ENCODE measurements around the gene KCNH2.
A peak's percentile ranks its signal among the peaks of the same experiment; 100 is the strongest.
"Not testable (repeated sequence)": the region's sequence is repeated elsewhere in the genome, so short reads cannot be mapped to it uniquely, and the experiment has no call there.

The KCNH2 gene

DNA sequence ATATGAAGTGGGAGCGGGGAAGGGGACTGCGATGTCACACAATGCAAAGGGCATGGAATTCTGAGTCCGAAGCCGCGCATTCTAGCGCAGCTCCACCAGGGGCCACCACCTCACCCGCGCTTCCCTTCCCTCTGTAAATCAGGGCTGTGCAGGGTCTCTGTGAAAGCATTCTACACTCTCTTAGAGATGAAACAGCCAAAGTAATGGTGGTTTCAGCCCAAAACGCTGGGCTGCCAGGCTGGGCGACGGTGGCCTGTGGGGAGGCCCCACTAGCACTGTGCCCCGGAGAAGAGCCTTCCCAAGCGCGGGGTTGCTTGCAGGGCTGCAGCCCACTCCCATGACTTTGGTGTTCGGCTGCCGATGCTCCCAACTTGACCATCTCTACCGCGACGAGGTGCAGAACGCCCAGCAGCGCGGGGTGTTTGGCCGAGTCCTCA lies 34.8 kb upstream of the KCNH2 start:
- no peak for DNase-seq (ENCODE audit: low read depth in 2 of 2)

GRCh38 chr7:151012031-151012692 lies 34.0 kb upstream of the KCNH2 start:
- DNase-seq (ENCODE audit: low read depth in 2 of 2) = no peak

- not testable (repeated sequence) for DNase-seq (ENCODE audit: low read depth in 2 of 2)
These were observed 33.5 kb upstream of the KCNH2 start for GRCh38 chr7:151011616-151012015.

- DNase-seq (ENCODE audit: low read depth in 2 of 2) = no peak
These were observed 32.9 kb upstream of the KCNH2 start for GRCh38 chr7:151011097-151011409.

GRCh38 chr7:151010307-151011096 lies 32.4 kb upstream of the KCNH2 start:
- DNase-seq (ENCODE audit: low read depth in 2 of 2) = no peak

DNA sequence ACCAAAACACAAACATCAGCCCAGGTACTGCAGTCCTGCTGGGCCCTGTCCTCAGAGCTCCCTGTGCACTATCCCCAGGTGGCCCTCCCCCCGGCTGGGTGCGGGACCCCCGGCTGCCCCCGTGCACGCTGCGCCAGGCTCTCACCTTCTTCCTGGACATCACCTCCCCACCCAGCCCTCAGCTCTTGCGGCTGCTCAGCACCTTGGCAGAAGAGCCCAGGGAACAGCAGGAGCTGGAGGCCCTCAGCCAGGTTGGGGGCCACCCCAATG lies 31.9 kb upstream of the KCNH2 start:
- no peak for DNase-seq (ENCODE audit: low read depth in 2 of 2)

DNA sequence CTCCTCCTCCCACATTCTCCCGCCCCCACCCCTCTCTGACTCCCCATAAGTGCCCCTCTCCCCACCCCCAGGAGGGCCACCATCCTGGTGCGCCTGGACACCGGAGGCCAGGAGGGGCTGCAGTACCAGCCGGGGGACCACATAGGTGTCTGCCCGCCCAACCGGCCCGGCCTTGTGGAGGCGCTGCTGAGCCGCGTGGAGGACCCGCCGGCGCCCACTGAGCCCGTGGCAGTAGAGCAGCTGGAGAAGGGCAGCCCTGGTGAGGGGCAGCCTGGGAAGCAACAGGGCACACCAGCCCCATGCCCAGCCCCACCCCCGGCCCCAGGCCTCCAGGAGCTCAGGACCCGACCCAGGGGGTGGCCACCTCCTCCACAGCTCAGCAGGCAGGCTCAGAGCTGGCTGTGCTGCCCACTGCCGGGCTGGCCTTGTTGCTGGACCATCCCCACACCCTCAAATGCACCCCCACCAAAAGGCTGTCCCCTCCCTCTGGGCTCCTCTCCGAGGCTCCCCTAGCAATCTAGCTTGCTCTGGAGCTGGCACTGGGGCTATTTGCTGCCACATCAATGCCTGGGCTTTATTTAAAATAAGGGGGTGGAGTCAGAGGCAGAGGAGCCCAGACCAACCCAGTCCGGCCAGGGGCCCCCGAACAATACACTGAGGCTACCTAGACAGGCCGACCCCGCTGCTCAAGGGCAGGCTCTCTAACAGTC lies 31.4 kb upstream of the KCNH2 start:
- no peak for DNase-seq (ENCODE audit: low read depth in 2 of 2)

GRCh38 chr7:151008511-151009323 lies 30.6 kb upstream of the KCNH2 start:
- DNase-seq (ENCODE audit: low read depth in 2 of 2) = peak; percentile 76 to 79

GRCh38 chr7:151008143-151008510 lies 30.0 kb upstream of the KCNH2 start:
- DNase-seq (ENCODE audit: low read depth in 2 of 2) = no peak

DNA sequence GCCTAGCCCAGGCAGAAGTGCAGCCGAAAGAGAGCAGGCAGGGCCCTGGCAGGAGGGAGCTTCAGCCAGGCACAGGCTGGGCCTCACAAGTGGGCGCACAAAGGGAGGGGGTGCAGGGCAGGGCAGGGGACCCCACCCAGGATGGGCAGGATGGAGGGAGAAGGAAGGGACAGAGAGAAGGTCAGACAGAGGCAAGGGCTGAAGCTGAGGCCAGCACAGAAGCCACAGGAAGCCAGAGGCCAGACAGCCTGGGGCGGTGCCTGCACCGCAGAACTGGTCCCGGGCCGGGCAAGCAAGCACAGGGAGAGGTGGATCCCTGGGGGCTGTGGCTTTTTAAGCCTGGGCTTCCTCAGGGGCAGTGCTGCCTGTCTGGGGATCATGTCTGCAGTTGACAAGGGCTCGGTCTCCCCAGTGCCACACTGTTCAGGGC lies 29.4 kb upstream of the KCNH2 start:
- no peak for DNase-seq (ENCODE audit: low read depth in 2 of 2)

- no peak for DNase-seq (ENCODE audit: low read depth in 2 of 2)
These were observed 28.6 kb upstream of the KCNH2 start for GRCh38 chr7:151006590-151007300.

- DNase-seq (ENCODE audit: low read depth in 2 of 2) = no peak
These were observed 27.4 kb upstream of the KCNH2 start for GRCh38 chr7:151005566-151005965.

DNA sequence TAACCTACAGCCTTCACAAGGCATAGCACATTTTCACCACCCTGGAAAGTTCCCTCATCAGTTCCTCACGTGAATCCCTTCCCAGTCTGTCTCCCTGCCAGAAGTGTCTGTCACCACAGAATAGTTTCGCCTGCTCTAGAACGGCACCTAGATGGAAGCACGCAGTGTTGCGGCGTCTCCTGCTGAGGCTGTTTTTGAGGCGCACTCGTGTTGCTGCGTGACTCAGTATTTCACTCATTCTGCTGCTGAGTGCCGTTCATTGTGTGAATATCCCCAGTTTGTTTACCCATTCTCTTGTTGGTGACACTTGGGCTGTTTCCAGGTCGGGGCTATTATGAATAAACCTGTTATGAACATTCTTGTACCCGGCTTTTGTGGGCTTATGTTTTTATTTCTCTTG lies 25.5 kb upstream of the KCNH2 start:
- no peak for DNase-seq (ENCODE audit: low read depth in 2 of 2)

- no peak for DNase-seq (ENCODE audit: low read depth in 2 of 2)
These were observed 23.4 kb upstream of the KCNH2 start for GRCh38 chr7:151001546-151001945.

GRCh38 chr7:151000897-151001495 lies 22.9 kb upstream of the KCNH2 start:
- no peak for DNase-seq (ENCODE audit: low read depth in 2 of 2)

DNA sequence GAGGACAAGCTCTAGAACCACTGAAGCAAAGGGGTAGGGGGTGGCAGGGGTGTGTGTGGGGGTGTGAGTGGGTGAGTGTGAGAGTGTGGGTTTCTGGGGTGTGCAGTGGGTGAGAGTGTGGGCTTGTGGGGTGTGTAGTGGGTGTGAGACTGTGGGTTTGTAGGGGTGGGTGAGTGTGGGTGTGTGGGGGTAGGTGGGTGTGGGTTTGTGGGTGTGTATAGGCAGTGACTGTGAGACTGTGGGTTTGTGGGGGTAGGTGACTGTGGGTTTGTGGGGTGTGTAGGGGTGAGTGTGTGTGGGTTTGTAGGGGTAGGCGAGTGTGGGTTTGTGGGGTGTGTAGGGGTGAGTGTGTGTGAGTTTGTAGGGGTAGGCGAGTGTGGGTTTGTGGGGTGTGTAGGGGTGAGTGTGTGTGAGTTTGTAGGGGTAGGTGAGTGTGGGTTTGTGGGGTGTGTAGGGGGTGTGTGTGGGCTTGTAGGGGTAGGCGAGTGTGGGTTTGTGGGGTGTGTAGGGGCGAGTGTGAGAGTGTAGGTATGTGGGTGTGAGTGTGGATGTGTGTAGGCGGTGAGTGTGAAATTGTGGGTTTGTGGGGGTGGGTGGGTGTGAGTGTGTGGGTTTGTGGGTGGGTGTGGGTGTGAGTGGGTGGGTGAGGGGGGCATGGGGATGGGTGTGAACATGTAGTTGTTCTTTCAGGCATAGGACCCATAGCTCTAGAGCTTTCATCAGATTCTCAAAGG lies 21.5 kb upstream of the KCNH2 start:
- no peak for DNase-seq (ENCODE audit: low read depth in 2 of 2)

DNA sequence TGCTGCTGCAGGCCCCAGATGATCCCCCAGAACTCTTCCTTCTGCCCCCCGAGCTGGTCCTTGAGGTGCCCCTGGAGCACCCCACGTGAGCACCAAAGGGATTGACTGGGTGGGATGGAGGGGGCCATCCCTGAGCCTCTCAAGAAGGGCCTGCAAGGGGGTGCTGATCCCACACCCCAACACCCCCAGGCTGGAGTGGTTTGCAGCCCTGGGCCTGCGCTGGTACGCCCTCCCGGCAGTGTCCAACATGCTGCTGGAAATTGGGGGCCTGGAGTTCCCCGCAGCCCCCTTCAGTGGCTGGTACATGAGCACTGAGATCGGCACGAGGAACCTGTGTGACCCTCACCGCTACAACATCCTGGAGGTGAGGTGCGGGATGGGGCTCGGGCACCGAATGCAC lies 20.9 kb upstream of the KCNH2 start:
- DNase-seq (ENCODE audit: low read depth in 2 of 2) = no peak

GRCh38 chr7:150998341-150998740 lies 20.2 kb upstream of the KCNH2 start:
- DNase-seq (ENCODE audit: low read depth in 2 of 2) = no peak

DNA sequence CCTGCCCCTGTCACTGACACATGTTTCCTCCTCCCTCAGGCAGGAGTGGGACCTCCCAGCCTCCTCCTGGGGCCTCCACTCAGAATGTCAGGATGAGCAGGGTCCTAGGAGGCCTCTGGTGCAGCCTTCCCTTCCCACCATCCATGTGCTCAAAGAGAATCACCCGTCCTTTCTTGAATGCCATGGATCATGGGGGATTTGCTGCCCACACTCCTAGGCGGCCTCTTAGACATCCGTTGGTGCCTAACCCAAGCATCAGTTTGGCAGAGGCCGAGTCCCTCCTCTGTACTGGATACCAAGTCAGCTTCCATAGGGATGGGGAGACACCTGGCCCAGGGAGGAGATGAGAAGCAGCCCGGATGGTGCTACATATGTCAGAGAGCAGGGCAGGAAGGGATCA lies 19.7 kb upstream of the KCNH2 start:
- no peak for DNase-seq (ENCODE audit: low read depth in 2 of 2)

- DNase-seq (ENCODE audit: low read depth in 2 of 2) = no peak
These were observed 19.0 kb upstream of the KCNH2 start for GRCh38 chr7:150997075-150997511.
